SH-SY5Y (cell line): ENCODE results near the gene DENND5B.

Experiments
- GATA2 ChIP-seq: IDR thresholded peaks from 2 replicates; pipeline ENCODE4 v1.6.1; 2011; ENCODE audit warnings: mild to moderate bottlenecking, low read depth, low read length
- GATA3 ChIP-seq: IDR thresholded peaks from 2 replicates; pipeline ENCODE4 v1.6.1; 2011; ENCODE audit warnings: low read depth, mild to moderate bottlenecking, low read length, moderate library complexity

GRCh38 chr12:31470459-31470858 lies 120.5 kb downstream of the DENND5B start:
- TF ChIP-seq GATA3 (no peak), GATA2 (no peak)
